MCF 10A (cell line): ENCODE data around the gene RAMP3. TPM values are rescaled to one million over a fixed set of nuclear protein-coding genes. Genes with fewer than 3 reads are reported as not detected.

Experiments
- BruUV-seq: library from RNA; stranded (reverse); fragments of 400-500 nt; replicated peaks from 2 replicates; lab custom pipeline; 2021; lab: Mats Ljungman, UMichigan
- CTCF ChIA-PET: fragments of 300-600 bp; sonication (Branson Sonifier 250); formaldehyde crosslinking; extraction: SDS; loops from one replicate; lab custom pipeline; 2021; ENCODE audit warnings: antibody characterized with exemption, inconsistent platforms; lab: Yijun Ruan, JAX
- POLR2A ChIA-PET: fragments of 300-600, 350-650 bp; sonication (Branson Sonifier 250); formaldehyde crosslinking; extraction: SDS; loops from one replicate; lab custom pipeline; 2020; ENCODE audit warnings: antibody characterized with exemption, inconsistent platforms; lab: Yijun Ruan, JAX
- DNase-seq: peaks from one replicate; pipeline ENCODE4 v3.0.0-alpha.2; 2018; ENCODE audit not compliant: unreplicated experiment
- H3K27ac Mint-ChIP-seq: one replicate; pipeline ENCODE4 v1.8.0; 2022; ENCODE audit warnings: mild to moderate bottlenecking, low read depth, mixed read lengths; ENCODE audit not compliant: unreplicated experiment
- H3K27me3 Mint-ChIP-seq: one replicate; pipeline ENCODE4 v1.8.0; 2022; ENCODE audit warnings: mixed read lengths; ENCODE audit not compliant: insufficient read depth, unreplicated experiment
- H3K36me3 Mint-ChIP-seq: one replicate; pipeline ENCODE4 v1.8.0; 2022; ENCODE audit warnings: mild to moderate bottlenecking, moderate library complexity, mixed read lengths; ENCODE audit not compliant: insufficient read depth, unreplicated experiment
- H3K4me1 Mint-ChIP-seq: one replicate; pipeline ENCODE4 v1.8.0; 2022; ENCODE audit warnings: mixed read lengths; ENCODE audit not compliant: insufficient read depth, unreplicated experiment
- H3K4me3 Mint-ChIP-seq: one replicate; pipeline ENCODE4 v1.8.0; 2022; ENCODE audit warnings: mild to moderate bottlenecking, moderate library complexity, mixed read lengths; ENCODE audit not compliant: unreplicated experiment
- H3K9me3 Mint-ChIP-seq: one replicate; pipeline ENCODE4 v1.8.0; 2022; ENCODE audit warnings: mixed read lengths; ENCODE audit not compliant: unreplicated experiment
- intact Hi-C: fragments of 100-400 bp; cut with micrococcal nuclease; formaldehyde crosslinking; loops from 2 replicates; pipeline ENCODE4 v1.14.1; 2022
- total RNA-seq: library from RNA; stranded (reverse); gene quantifications from 2 replicates; pipeline ENCODE4 v1.2.3, GENCODE V29; 2022
- TF ChIP-seq, protein P1 (sequence below): fragments of 200-600 bp; IDR thresholded peaks from one replicate; pipeline ENCODE4 v1.8.0; 2022; ENCODE audit warnings: antibody characterized with exemption, mild to moderate bottlenecking; ENCODE audit not compliant: unreplicated experiment

RAMP3 gene
- total RNA-seq, 1 experiment from 2014 or later: not detected

DNA sequence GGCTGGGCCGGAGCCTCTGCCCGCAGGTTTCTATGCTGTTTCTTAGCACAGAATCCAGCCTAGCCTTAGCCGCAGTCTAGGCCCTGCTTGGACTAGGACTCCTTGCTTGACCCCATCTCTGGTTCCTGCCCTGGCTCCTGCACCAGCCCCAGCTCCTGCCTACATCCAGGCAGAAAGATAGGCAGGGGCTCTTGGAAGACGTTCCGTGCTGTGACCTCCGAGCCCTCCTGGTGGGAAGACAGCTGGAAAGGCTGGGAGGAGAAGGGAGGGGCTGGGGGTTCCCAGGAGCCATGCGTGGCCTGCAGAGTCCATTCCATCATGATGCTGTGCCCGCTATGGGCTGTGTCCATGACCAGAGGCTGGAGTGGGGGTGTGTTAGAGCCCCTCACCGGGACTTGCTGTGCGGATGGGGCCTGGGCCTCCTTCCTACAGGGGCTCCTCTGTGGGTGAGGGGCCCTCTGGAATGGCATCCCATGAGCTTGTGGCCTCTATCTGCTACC, 26.2 kb downstream of the RAMP3 start:
- H3K27me3 Mint-ChIP-seq: peaks cover 30% of the 10 kb centered on the region
- intact Hi-C loops: no loop called here
- no peak overlapping the region for H3K27ac Mint-ChIP-seq
- H3K9me3 Mint-ChIP-seq: no peaks in the 10 kb centered on the region
- TF ChIP-seq, protein P1, sequence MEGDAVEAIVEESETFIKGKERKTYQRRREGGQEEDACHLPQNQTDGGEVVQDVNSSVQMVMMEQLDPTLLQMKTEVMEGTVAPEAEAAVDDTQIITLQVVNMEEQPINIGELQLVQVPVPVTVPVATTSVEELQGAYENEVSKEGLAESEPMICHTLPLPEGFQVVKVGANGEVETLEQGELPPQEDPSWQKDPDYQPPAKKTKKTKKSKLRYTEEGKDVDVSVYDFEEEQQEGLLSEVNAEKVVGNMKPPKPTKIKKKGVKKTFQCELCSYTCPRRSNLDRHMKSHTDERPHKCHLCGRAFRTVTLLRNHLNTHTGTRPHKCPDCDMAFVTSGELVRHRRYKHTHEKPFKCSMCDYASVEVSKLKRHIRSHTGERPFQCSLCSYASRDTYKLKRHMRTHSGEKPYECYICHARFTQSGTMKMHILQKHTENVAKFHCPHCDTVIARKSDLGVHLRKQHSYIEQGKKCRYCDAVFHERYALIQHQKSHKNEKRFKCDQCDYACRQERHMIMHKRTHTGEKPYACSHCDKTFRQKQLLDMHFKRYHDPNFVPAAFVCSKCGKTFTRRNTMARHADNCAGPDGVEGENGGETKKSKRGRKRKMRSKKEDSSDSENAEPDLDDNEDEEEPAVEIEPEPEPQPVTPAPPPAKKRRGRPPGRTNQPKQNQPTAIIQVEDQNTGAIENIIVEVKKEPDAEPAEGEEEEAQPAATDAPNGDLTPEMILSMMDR: no peak
- POLR2A ChIA-PET: no interaction called here
- no peaks in the 10 kb centered on the region for H3K36me3 Mint-ChIP-seq
- H3K4me3 Mint-ChIP-seq: no peak overlapping the region
- CTCF ChIA-PET: no interaction called here
- no TSS peak for BruUV-seq
- no peaks in the 10 kb centered on the region for H3K4me1 Mint-ChIP-seq
- no peak for DNase-seq

DNA sequence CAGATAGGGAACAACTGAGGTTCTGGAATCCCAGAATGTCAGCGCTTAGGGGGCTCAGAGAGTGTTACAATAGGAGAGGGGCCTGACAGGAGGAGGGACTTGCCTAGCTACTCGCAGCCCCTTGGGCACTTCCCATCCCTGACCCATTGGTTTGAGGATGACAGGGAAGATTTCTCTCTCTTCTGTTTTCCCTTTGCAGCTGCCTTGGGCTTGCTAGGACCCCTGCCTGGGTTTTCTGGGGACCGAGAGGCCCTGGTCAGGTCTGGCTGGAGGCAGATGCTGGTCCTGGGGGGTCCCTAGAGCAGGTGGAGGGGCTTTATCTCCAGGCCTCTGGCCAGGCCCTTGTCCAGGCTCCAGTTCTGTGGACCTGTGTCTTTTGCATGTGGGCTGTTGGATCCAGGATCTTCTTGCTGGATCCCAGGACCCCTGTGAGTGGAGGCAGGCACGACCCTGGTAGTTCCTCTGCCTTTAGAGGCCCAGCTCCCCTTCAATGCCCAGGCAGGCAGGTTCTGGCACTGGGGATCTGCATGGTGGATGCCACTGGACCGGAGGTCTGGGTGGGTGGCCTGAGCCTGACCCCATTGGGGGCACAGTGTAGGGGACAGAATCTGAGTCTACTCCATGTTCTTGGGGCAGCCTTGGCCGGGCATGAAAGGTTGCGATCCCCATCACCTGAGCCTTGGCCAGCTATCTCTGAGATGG, 26.9 kb downstream of the RAMP3 start:
- Mint-ChIP-seq H3K27ac (no peak overlapping the region), H3K4me1 (no peaks in the 10 kb centered on the region), H3K4me3 (no peak overlapping the region), H3K36me3 (no peaks in the 10 kb centered on the region), H3K9me3 (no peaks in the 10 kb centered on the region), H3K27me3 (peaks cover 23% of the 10 kb centered on the region)
- CTCF ChIA-PET: no interaction called here
- BruUV-seq: no TSS peak
- TF ChIP-seq, protein P1: no peak
- POLR2A ChIA-PET: no interaction called here
- intact Hi-C loops: no loop called here
- DNase-seq: no peak

DNA sequence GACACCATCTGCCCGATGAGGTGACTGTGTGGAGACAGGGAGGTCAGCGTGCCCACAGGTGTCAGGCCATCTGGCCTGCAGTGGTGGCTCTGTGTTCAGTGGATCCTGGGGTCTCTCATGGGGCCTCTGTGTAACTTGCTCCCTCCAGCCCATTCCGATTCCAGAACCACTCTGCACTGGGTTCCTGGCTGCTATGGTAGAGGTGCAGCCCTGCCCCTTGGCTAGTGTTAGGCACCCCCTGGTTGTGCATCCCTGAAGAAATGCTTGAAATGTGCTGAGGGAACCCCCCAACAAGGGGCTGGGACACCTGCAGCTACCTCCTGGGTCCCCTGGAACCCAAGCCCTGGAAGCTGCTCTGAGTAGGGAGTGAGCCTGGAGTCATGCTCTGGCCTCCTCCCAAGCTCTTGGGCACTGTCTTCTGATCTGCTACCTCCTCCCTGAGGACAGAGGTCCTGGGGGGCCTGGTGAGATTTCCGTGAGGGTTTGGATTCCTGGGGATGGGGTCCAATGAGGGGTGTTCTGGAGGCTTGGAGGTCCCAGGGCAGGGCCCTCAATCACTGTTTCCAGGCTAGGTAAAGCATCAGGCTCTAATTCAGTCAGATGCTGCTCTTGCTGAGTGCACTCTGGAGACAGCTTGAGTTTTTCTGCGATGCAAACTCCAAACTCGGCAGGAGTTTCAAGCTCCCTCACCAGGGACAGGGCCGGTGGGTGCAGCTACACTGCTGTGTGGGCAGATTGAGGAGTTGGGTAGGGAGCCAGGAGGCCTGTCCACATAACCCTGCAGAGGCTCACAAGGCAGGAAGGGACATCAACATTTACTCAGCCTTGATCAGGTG, 27.7 kb downstream of the RAMP3 start:
- BruUV-seq: no TSS peak
- H3K27ac Mint-ChIP-seq: no peak overlapping the region
- ChIA-PET CTCF (no interaction called here), POLR2A (no interaction called here)
- H3K4me3 Mint-ChIP-seq: no peak overlapping the region
- no peaks in the 10 kb centered on the region for H3K9me3 Mint-ChIP-seq
- intact Hi-C loops: no loop called here
- TF ChIP-seq, protein P1: no peak
- no peak for DNase-seq
- no peaks in the 10 kb centered on the region for H3K36me3 Mint-ChIP-seq
- peaks cover 15% of the 10 kb centered on the region for H3K27me3 Mint-ChIP-seq
- no peaks in the 10 kb centered on the region for H3K4me1 Mint-ChIP-seq

DNA sequence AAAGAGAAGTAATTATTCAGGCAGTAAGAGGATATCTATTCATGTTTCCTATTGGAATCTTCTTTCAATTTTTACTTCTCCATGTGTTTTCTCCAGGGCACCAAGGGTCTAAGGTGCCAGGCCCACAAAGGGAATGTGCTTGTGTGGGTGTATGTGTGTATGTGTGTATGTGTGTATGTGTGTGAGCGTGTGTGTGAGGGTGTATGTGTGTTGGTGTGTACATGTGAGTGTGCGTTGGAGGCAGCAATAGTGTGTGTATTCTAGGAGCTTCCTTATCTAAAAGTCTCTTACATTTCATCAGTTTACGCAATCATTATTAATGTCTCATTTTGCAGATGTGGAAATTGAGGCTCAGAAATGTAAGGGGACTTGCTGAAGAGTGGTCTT, 28.3 kb downstream of the RAMP3 start:
- ChIA-PET POLR2A (no interaction called here), CTCF (interaction anchor here (0.6 kb wide), 1 partner anchor 117 kb away, joined by 3 read pairs; no protein-coding TSS in a partner anchor)
- H3K4me3 Mint-ChIP-seq: no peak overlapping the region
- intact Hi-C loops: no loop called here
- no TSS peak for BruUV-seq
- no peak overlapping the region for H3K27ac Mint-ChIP-seq
- DNase-seq: no peak
- peaks cover 13% of the 10 kb centered on the region for H3K27me3 Mint-ChIP-seq
- H3K36me3 Mint-ChIP-seq: no peaks in the 10 kb centered on the region
- TF ChIP-seq, protein P1: no peak
- H3K4me1 Mint-ChIP-seq: no peaks in the 10 kb centered on the region
- H3K9me3 Mint-ChIP-seq: no peaks in the 10 kb centered on the region
